GM23338 (cell line): ENCODE results near the gene IGFLR1. TPM values are rescaled to one million over a fixed set of nuclear protein-coding genes. Genes with fewer than 3 reads are reported as not detected.

Experiments
- ATAC-seq: fragments of 200-7000 bp; cut with Tn5 transposase; 3 replicates; pipeline ENCODE4 v1.9.1; 2020
- DNase-seq: peaks from one replicate; pipeline ENCODE4 v3.0.0-alpha.2; 2015; ENCODE audit warnings: low spot score
- H2AFZ ChIP-seq: fragments of 200-600 bp; sonication (generic); 2 replicates; pipeline ENCODE4 v1.8.0; 2016; ENCODE audit warnings: antibody characterized with exemption, mild to moderate bottlenecking, moderate library complexity
- H3F3A ChIP-seq: fragments of 200-600 bp; sonication (generic); replicated peaks from 2 replicates; pipeline ENCODE4 v1.8.0; 2017; ENCODE audit warnings: antibody characterized with exemption, mixed run types, low read depth
- H3K27ac ChIP-seq: fragments of 200-600 bp; sonication (generic); 2 replicates; pipeline ENCODE4 v1.6.1; 2016; ENCODE audit warnings: low read depth
- H3K27me3 ChIP-seq: fragments of 200-600 bp; sonication (generic); 2 replicates; pipeline ENCODE4 v1.8.0; 2016; ENCODE audit warnings: mild to moderate bottlenecking, mixed run types, moderate library complexity; ENCODE audit not compliant: insufficient read depth
- H3K36me3 ChIP-seq: fragments of 200-600 bp; sonication (generic); 2 replicates; pipeline ENCODE4 v1.8.0; 2016; ENCODE audit warnings: mild to moderate bottlenecking; ENCODE audit not compliant: insufficient read depth
- H3K4me1 ChIP-seq: fragments of 200-600 bp; sonication (generic); 2 replicates; pipeline ENCODE4 v1.8.0; 2016; ENCODE audit warnings: mild to moderate bottlenecking, moderate library complexity; ENCODE audit not compliant: insufficient read depth
- H3K4me2 ChIP-seq: fragments of 200-600 bp; sonication (generic); 2 replicates; pipeline ENCODE4 v1.7.1; 2017; ENCODE audit warnings: mixed run types
- H3K4me3 ChIP-seq: fragments of 200-600 bp; sonication (generic); 2 replicates; pipeline ENCODE4 v1.6.1; 2016; ENCODE audit warnings: mixed run types
- H3K79me2 ChIP-seq: fragments of 200-600 bp; sonication (generic); replicated peaks from 2 replicates; pipeline ENCODE4 v1.8.0; 2017; ENCODE audit warnings: mild to moderate bottlenecking; ENCODE audit not compliant: insufficient read depth
- H3K9me2 ChIP-seq: fragments of 200-600 bp; sonication (generic); 2 replicates; pipeline ENCODE4 v1.8.0; 2017; ENCODE audit not compliant: insufficient read depth
- H4K20me1 ChIP-seq: fragments of 200-600 bp; sonication (generic); replicated peaks from 2 replicates; pipeline ENCODE4 v1.8.0; 2017; ENCODE audit warnings: mild to moderate bottlenecking; ENCODE audit not compliant: insufficient read depth
- H3K27ac Mint-ChIP-seq: 2 replicates; pipeline ENCODE4 v1.8.0; 2020; ENCODE audit warnings: inconsistent platforms, mild to moderate bottlenecking, moderate library complexity, mixed read lengths
- H3K27me3 Mint-ChIP-seq: 3 replicates; pipeline ENCODE4 v1.8.0; 2022; ENCODE audit warnings: low read depth, mild to moderate bottlenecking, moderate library complexity, mixed read lengths, inconsistent platforms; ENCODE audit not compliant: insufficient read depth, poor library complexity
- H3K36me3 Mint-ChIP-seq: 3 replicates; pipeline ENCODE4 v1.8.0; 2021; ENCODE audit warnings: low read depth, mild to moderate bottlenecking, inconsistent platforms, moderate library complexity, mixed read lengths
- H3K4me1 Mint-ChIP-seq: 3 replicates; pipeline ENCODE4 v1.8.0; 2020; ENCODE audit warnings: mild to moderate bottlenecking, inconsistent platforms, mixed read lengths
- H3K4me3 Mint-ChIP-seq: 3 replicates; pipeline ENCODE4 v1.8.0; 2021; ENCODE audit warnings: moderate library complexity, mild to moderate bottlenecking, inconsistent platforms, mixed read lengths
- H3K9me3 Mint-ChIP-seq: 3 replicates; pipeline ENCODE4 v1.8.0; 2020; ENCODE audit warnings: moderate library complexity, mild to moderate bottlenecking, inconsistent platforms, mixed read lengths
- CREB1 ChIP-seq: fragments of 250-450 bp; sonication (Bioruptor Pico); IDR thresholded peaks from 2 replicates; pipeline ENCODE4 v1.5.0; 2020; ENCODE audit warnings: low read depth, mild to moderate bottlenecking, moderate library complexity
- EZH2 ChIP-seq: fragments of 200-600 bp; sonication (generic); IDR thresholded peaks from one replicate; pipeline ENCODE4 v1.8.0; 2017; ENCODE audit warnings: antibody characterized with exemption, mild to moderate bottlenecking, low read depth; ENCODE audit not compliant: unreplicated experiment
- EZH2phosphoT487 ChIP-seq: fragments of 200-600 bp; sonication (generic); IDR thresholded peaks from one replicate; pipeline ENCODE4 v1.8.1; 2018; ENCODE audit warnings: antibody characterized with exemption; ENCODE audit not compliant: unreplicated experiment
- JUNB ChIP-seq: IDR thresholded peaks from one replicate; pipeline ENCODE4 v1.6.1; 2016; ENCODE audit warnings: antibody characterized with exemption; ENCODE audit not compliant: unreplicated experiment
- NANOG ChIP-seq: IDR thresholded peaks from 2 replicates; pipeline ENCODE4 v1.6.1; 2016; ENCODE audit warnings: antibody characterized with exemption, borderline replicate concordance
- POLR2AphosphoS5 ChIP-seq: IDR thresholded peaks from 2 replicates; pipeline ENCODE4 v1.6.1; 2016; ENCODE audit warnings: antibody characterized with exemption, low read depth
- STAT1 ChIP-seq: IDR thresholded peaks from one replicate; pipeline ENCODE4 v1.6.1; 2016; ENCODE audit warnings: antibody characterized with exemption; ENCODE audit not compliant: unreplicated experiment
- ZNF114 ChIP-seq: fragments of 250-450 bp; sonication (Bioruptor Pico); IDR thresholded peaks from 2 replicates; pipeline ENCODE4 v1.5.0; 2020; ENCODE audit warnings: mild to moderate bottlenecking, moderate library complexity
- ZNF331 ChIP-seq: fragments of 250-450 bp; sonication (Bioruptor Pico); IDR thresholded peaks from 2 replicates; pipeline ENCODE4 v1.5.0; 2020; ENCODE audit warnings: low read depth, mild to moderate bottlenecking, moderate library complexity
- polyA plus RNA-seq: library from polyadenylated mRNA; unstranded; fragments of >200 nt; fragmentation: Nextera tagmentation; extraction: Ambion mirVana; gene quantifications from 2 replicates; pipeline ENCODE4 v1.2.1, GENCODE V29; 2016
- total RNA-seq: library from RNA; depleted of rRNA; stranded (reverse); fragments of >200 nt; shearing (Covaris generic); gene quantifications from 2 replicates; pipeline ENCODE4 v1.2.3, GENCODE V29; 2014
- TF ChIP-seq, protein P1 (sequence below), 2 experiments: fragments of 200-600 bp in 1 of 2; sonication (generic) in 1 of 2; conservative IDR thresholded peaks; 2 replicates each; pipeline versions ENCODE4 v1.5.1 to v1.6.1; 2016 to 2017; ENCODE audit warnings: antibody characterized with exemption in 2 of 2, low read depth in 2 of 2, mild to moderate bottlenecking in 2 of 2, moderate library complexity in 1 of 2
- TF ChIP-seq, protein P2 (sequence below): fragments of 250-450 bp; sonication (Bioruptor Pico); IDR thresholded peaks from 2 replicates; pipeline ENCODE4 v1.5.0; 2020; ENCODE audit warnings: mild to moderate bottlenecking, moderate library complexity
- TF ChIP-seq, protein P3 (sequence below): IDR thresholded peaks from 2 replicates; pipeline ENCODE4 v1.6.1; 2016; ENCODE audit warnings: antibody characterized with exemption

Gene IGFLR1
- total and polyA plus RNA-seq, 2 experiments from 2014 or later, result 14.4 to 17.8 TPM

DNA sequence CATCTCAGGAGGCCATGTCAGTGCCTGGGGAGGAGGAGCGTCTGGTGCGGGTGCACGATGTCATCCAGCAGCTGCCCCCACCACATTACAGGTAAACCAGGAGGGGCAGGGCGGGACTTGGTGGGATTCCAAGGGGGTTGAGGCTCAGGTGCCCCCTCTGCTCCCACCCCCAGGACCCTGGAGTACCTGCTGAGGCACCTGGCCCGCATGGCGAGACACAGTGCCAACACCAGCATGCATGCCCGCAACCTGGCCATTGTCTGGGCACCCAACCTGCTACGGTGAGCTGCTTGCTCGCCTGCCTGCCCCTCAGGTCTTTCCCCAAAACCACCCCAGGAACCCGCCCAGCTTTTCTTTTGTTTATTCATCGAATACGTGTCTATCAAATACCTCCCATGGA lies 40.3 kb upstream of the IGFLR1 start (continued):
- TF ChIP-seq, protein P1, sequence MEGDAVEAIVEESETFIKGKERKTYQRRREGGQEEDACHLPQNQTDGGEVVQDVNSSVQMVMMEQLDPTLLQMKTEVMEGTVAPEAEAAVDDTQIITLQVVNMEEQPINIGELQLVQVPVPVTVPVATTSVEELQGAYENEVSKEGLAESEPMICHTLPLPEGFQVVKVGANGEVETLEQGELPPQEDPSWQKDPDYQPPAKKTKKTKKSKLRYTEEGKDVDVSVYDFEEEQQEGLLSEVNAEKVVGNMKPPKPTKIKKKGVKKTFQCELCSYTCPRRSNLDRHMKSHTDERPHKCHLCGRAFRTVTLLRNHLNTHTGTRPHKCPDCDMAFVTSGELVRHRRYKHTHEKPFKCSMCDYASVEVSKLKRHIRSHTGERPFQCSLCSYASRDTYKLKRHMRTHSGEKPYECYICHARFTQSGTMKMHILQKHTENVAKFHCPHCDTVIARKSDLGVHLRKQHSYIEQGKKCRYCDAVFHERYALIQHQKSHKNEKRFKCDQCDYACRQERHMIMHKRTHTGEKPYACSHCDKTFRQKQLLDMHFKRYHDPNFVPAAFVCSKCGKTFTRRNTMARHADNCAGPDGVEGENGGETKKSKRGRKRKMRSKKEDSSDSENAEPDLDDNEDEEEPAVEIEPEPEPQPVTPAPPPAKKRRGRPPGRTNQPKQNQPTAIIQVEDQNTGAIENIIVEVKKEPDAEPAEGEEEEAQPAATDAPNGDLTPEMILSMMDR (conservative IDR thresholded peaks at IDR 0.05; ENCODE audit: low read depth in 2 of 2), result no peak
- TF ChIP-seq ZNF114 (CRISPR knock-in tag), result no peak
- no peak for TF ChIP-seq POLR2AphosphoS5
- TF ChIP-seq STAT1, result no peak
- no peak for TF ChIP-seq NANOG
- no peak for TF ChIP-seq CREB1 (CRISPR knock-in tag)
- no peak for TF ChIP-seq EZH2phosphoT487
- TF ChIP-seq EZH2, result no peak

DNA sequence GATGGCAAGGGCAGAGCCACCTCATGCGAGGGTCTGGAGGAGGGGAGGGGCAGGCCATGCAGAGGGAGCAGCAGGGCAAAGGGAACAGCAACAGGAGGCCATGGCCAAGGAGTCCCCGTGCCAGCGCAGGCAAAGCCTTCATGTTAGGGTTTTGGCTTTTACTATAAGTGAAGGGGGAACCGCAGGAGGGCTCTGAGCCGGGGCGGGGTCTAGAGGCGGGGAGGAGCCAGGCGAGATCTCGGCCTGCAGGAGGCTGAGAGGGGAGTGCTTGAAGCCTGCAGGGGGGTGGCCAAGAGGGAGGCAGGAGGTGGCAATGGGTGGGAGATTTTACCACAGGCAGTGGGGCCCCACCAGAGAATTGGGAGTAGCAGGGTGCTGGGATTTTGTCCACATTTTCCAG lies 39.4 kb upstream of the IGFLR1 start:
- ATAC-seq, result peak; percentile 5
- Mint-ChIP-seq H3K36me3 (peaks cover 6% of the 10 kb centered on the region; the same call in 1 of the 3 replicates), H3K9me3 (no peaks in the 10 kb centered on the region), H3K27ac (no peak overlapping the region), H3K4me3 (no peak overlapping the region; the same call in 2 of the 3 replicates), H3K27me3 (peaks cover 31% of the 10 kb centered on the region), H3K4me1 (peaks cover 45% of the 10 kb centered on the region)
- H3K4me3 ChIP-seq, result no peak overlapping the region
- H3K4me2 ChIP-seq, result no peak overlapping the region
- H3K27ac ChIP-seq, result no peak overlapping the region
- DNase-seq, result peak; percentile 51
- H3K79me2 ChIP-seq, result no peaks in the 10 kb centered on the region
- no peak overlapping the region for H2AFZ ChIP-seq
- H3K36me3 ChIP-seq, result no peaks in the 10 kb centered on the region
- peaks cover 25% of the 10 kb centered on the region for H3K4me1 ChIP-seq
- peaks cover 6% of the 10 kb centered on the region for H3K27me3 ChIP-seq
- H3K9me2 ChIP-seq, result no peaks in the 10 kb centered on the region
- H3F3A ChIP-seq, result 0 out of 2 replicates have a peak, but pooled peaks cover 3% of the 10 kb centered on the region
- H4K20me1 ChIP-seq, result no peaks in the 10 kb centered on the region
- TF ChIP-seq EZH2 (no peak), POLR2AphosphoS5 (no peak), ZNF331 (CRISPR knock-in tag) (no peak), NANOG (no peak), EZH2phosphoT487 (no peak), CREB1 (CRISPR knock-in tag) (no peak), STAT1 (no peak), ZNF114 (CRISPR knock-in tag) (no peak), JUNB (no peak)
- TF ChIP-seq, protein P1 (conservative IDR thresholded peaks at IDR 0.05; ENCODE audit: low read depth in 2 of 2), result no peak
- TF ChIP-seq, protein P2, sequence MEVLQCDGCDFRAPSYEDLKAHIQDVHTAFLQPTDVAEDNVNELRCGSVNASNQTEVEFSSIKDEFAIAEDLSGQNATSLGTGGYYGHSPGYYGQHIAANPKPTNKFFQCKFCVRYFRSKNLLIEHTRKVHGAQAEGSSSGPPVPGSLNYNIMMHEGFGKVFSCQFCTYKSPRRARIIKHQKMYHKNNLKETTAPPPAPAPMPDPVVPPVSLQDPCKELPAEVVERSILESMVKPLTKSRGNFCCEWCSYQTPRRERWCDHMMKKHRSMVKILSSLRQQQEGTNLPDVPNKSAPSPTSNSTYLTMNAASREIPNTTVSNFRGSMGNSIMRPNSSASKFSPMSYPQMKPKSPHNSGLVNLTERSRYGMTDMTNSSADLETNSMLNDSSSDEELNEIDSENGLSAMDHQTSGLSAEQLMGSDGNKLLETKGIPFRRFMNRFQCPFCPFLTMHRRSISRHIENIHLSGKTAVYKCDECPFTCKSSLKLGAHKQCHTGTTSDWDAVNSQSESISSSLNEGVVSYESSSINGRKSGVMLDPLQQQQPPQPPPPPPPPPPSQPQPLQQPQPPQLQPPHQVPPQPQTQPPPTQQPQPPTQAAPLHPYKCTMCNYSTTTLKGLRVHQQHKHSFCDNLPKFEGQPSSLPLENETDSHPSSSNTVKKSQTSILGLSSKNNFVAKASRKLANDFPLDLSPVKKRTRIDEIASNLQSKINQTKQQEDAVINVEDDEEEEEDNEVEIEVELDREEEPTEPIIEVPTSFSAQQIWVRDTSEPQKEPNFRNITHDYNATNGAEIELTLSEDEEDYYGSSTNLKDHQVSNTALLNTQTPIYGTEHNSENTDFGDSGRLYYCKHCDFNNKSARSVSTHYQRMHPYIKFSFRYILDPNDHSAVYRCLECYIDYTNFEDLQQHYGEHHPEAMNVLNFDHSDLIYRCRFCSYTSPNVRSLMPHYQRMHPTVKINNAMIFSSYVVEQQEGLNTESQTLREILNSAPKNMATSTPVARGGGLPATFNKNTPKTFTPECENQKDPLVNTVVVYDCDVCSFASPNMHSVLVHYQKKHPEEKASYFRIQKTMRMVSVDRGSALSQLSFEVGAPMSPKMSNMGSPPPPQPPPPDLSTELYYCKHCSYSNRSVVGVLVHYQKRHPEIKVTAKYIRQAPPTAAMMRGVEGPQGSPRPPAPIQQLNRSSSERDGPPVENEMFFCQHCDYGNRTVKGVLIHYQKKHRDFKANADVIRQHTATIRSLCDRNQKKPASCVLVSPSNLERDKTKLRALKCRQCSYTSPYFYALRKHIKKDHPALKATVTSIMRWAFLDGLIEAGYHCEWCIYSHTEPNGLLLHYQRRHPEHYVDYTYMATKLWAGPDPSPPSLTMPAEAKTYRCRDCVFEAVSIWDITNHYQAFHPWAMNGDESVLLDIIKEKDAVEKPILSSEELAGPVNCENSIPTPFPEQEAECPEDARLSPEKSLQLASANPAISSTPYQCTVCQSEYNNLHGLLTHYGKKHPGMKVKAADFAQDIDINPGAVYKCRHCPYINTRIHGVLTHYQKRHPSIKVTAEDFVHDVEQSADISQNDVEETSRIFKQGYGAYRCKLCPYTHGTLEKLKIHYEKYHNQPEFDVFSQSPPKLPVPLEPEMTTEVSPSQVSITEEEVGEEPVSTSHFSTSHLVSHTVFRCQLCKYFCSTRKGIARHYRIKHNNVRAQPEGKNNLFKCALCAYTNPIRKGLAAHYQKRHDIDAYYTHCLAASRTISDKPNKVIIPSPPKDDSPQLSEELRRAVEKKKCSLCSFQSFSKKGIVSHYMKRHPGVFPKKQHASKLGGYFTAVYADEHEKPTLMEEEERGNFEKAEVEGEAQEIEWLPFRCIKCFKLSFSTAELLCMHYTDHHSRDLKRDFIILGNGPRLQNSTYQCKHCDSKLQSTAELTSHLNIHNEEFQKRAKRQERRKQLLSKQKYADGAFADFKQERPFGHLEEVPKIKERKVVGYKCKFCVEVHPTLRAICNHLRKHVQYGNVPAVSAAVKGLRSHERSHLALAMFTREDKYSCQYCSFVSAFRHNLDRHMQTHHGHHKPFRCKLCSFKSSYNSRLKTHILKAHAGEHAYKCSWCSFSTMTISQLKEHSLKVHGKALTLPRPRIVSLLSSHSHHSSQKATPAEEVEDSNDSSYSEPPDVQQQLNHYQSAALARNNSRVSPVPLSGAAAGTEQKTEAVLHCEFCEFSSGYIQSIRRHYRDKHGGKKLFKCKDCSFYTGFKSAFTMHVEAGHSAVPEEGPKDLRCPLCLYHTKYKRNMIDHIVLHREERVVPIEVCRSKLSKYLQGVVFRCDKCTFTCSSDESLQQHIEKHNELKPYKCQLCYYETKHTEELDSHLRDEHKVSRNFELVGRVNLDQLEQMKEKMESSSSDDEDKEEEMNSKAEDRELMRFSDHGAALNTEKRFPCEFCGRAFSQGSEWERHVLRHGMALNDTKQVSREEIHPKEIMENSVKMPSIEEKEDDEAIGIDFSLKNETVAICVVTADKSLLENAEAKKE (CRISPR knock-in tag), result no peak
- TF ChIP-seq, protein P3, sequence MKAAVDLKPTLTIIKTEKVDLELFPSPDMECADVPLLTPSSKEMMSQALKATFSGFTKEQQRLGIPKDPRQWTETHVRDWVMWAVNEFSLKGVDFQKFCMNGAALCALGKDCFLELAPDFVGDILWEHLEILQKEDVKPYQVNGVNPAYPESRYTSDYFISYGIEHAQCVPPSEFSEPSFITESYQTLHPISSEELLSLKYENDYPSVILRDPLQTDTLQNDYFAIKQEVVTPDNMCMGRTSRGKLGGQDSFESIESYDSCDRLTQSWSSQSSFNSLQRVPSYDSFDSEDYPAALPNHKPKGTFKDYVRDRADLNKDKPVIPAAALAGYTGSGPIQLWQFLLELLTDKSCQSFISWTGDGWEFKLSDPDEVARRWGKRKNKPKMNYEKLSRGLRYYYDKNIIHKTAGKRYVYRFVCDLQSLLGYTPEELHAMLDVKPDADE, result no peak
